ENCODE measurements around the gene HSPA14. TPM values are rescaled to one million over a fixed set of nuclear protein-coding genes. Genes with fewer than 3 reads are reported as not detected.

HSPA14 gene
- total and polyA plus RNA-seq, 2 of the 4 experiments (the other 2 are of a cell fraction) = 10.3 to 11.8 TPM

DNA sequence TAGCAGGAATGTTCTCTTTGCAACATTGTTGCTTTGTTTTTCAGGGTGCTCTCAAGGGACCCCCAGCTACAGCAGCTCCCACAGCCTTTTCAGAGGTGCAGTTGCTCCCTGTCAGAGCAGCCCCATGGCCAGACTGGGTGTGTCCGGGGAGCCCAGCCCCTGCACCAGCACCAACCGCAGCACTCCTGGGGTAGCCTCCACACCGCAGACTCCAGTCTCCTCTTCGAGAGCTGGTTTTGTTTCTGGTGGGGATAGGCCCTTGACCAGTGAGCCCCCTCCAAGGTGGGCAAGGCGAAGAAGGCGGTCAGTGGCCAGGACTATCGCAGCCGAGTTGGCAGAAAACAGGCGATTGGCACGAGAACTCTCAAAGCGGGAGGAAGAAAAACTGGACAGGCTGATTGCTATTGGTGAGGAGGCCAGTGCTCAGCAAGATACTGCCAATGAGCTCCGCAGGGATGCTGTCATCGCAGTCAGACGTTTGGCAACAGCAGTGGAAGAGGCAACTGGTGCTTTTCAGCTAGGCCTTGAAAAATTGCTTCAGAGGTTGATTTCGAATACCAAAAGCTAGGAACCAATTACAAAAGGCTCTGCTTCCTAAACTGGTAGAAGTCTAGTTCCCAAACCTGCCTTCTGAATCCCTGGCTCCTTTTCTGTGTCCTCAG, 5.4 kb downstream of the HSPA14 start:
- Histone ChIP-seq H3K36me3 (ENCODE audit: control insufficient read depth, insufficient read depth, low read length) (peaks cover 30% of the 10 kb centered on the region), H3K4me1 (ENCODE audit: control insufficient read depth, insufficient read depth, low read length) (0 out of 2 replicates have a peak, but pooled peaks cover 1% of the 10 kb centered on the region), H3K4me3 (ENCODE audit: insufficient read depth, low read depth, low read length) (no peak overlapping the region), H3K18ac (ENCODE audit: low read depth, low read length) (no peak overlapping the region), H2BK15ac (ENCODE audit: low read depth, low read length) (no peak overlapping the region), H3K23ac (ENCODE audit: low read depth, low read length) (no peak overlapping the region), H2BK20ac (ENCODE audit: low read depth, low read length) (no peak overlapping the region), H3K79me1 (ENCODE audit: low read depth in 1 of 2, low read length in 2 of 2) (peaks cover 29 to 38% of the 10 kb centered on the region in 2 experiments), H3K56ac (ENCODE audit: extremely low read depth, insufficient read depth, low read length) (no peak overlapping the region), H3K14ac (replicated peaks; ENCODE audit: low read depth, low read length) (no peak overlapping the region), H3K4me2 (ENCODE audit: low read depth, low read length) (no peak overlapping the region), H2AFZ (replicated peaks; ENCODE audit: low read length, poor library complexity) (no peak overlapping the region), H2BK5ac (ENCODE audit: low read depth, low read length, poor library complexity, severe bottlenecking) (no peak overlapping the region), H2AK9ac (replicated peaks; ENCODE audit: low read depth, low read length, poor library complexity) (no peak overlapping the region), H2BK120ac (ENCODE audit: low read depth, low read length) (no peak overlapping the region), H4K8ac (ENCODE audit: low read depth in 2 of 2, low read length in 2 of 2) (no peak overlapping the region), H3K9me3 (ENCODE audit: control insufficient read depth, insufficient read depth, low read length) (no peaks in the 10 kb centered on the region), H3K9me1 (ENCODE audit: insufficient read depth, low read length) (no peaks in the 10 kb centered on the region), H4K20me1 (ENCODE audit: insufficient read depth, low read length) (peaks cover 4% of the 10 kb centered on the region), H3K4ac (ENCODE audit: low read depth, low read length) (no peak overlapping the region), H4K91ac (ENCODE audit: insufficient read depth, low read depth, low read length) (no peak overlapping the region), H4K5ac (ENCODE audit: low read depth, low read length) (no peak overlapping the region), H3K9ac (ENCODE audit: low read depth, low read length) (no peak overlapping the region), H2AK5ac (ENCODE audit: low read depth, low read length) (no peak overlapping the region), H3K27ac (ENCODE audit: insufficient read depth, low read length) (no peak overlapping the region), H3K27me3 (ENCODE audit: control insufficient read depth, insufficient read depth, low read length) (no peaks in the 10 kb centered on the region)
- ChIA-PET CTCF (interaction anchor here (0.5 to 1.0 kb wide), 2 partner anchors 311 to 416 kb away, joined by 3 to 4 read pairs; no protein-coding TSS in a partner anchor), POLR2A (ENCODE audit: unreplicated experiment) (no interaction called here)
- DNase-seq (no peak), ATAC-seq (ENCODE audit: low read depth) (no peak)
- TF ChIP-seq, protein P1, sequence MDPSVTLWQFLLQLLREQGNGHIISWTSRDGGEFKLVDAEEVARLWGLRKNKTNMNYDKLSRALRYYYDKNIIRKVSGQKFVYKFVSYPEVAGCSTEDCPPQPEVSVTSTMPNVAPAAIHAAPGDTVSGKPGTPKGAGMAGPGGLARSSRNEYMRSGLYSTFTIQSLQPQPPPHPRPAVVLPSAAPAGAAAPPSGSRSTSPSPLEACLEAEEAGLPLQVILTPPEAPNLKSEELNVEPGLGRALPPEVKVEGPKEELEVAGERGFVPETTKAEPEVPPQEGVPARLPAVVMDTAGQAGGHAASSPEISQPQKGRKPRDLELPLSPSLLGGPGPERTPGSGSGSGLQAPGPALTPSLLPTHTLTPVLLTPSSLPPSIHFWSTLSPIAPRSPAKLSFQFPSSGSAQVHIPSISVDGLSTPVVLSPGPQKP (IDR thresholded peaks at IDR 0.05; ENCODE audit: borderline replicate concordance, low read depth, low read length) = no peak
- TF ChIP-seq NFE2L2 (IDR thresholded peaks at IDR 0.05; ENCODE audit: low read depth, low read length) = no peak
- no peak for TF ChIP-seq RCOR1 (IDR thresholded peaks at IDR 0.05; ENCODE audit: insufficient replicate concordance, low read length)
- TF ChIP-seq BHLHE40 (IDR thresholded peaks at IDR 0.05; ENCODE audit: low read depth, low read length) = no peak
- no peak for TF ChIP-seq RFX5 (IDR thresholded peaks at IDR 0.05; ENCODE audit: low read depth, low read length)
- no peak for TF ChIP-seq MXI1 (IDR thresholded peaks at IDR 0.05; ENCODE audit: borderline replicate concordance, low read depth, low read length)
- TF ChIP-seq, protein P2, sequence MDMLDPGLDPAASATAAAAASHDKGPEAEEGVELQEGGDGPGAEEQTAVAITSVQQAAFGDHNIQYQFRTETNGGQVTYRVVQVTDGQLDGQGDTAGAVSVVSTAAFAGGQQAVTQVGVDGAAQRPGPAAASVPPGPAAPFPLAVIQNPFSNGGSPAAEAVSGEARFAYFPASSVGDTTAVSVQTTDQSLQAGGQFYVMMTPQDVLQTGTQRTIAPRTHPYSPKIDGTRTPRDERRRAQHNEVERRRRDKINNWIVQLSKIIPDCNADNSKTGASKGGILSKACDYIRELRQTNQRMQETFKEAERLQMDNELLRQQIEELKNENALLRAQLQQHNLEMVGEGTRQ (IDR thresholded peaks at IDR 0.05; ENCODE audit: low read depth, low read length) = no peak
- no TSS peak for BruUV-seq (replicated peaks)
- intact Hi-C loops (cut with micrococcal nuclease) = no loop called here
- dilution Hi-C loops (cut with HindIII; ENCODE audit: low sequenced_read_pairs, unreplicated experiment) = no loop called here
- WGBS, 2 experiments (ENCODE audit: extremely low coverage in 2 of 2, insufficient read length in 1 of 2) = 94% methylated on average over 10 of the region's 15 CpGs; no CpG with 5 or more reads in 1 of the 2 experiments
- in situ Hi-C loops (cut with MboI; ENCODE audit: low sequenced_read_pairs) = no loop called here
